Ovary (tissue), 9 donors: Measurements from ENCODE around the gene MOB3A. TPM values are rescaled to one million over a fixed set of nuclear protein-coding genes. Genes with fewer than 3 reads are reported as not detected.
A peak's percentile ranks its signal among the peaks of the same experiment; 100 is the strongest.
"Not testable (repeated sequence)": the region's sequence is repeated elsewhere in the genome, so short reads cannot be mapped to it uniquely, and the experiment has no call there.

Experiments used
- DNase-seq, 5 donors: peaks; one replicate each; pipeline ENCODE4 v3.0.0-alpha.2; 2019 to 2020
- H3K27ac ChIP-seq, 2 donors: fragments of 200-600 bp; one replicate each; pipeline versions ENCODE4 v1.5.1 to v1.8.0; 2019 to 2022
- H3K27me3 ChIP-seq: fragments of 200-600 bp; one replicate; pipeline ENCODE4 v1.8.0; 2022
- H3K36me3 ChIP-seq: fragments of 200-600 bp; sonication (generic); one replicate; pipeline ENCODE4 v1.5.1; 2019
- H3K4me1 ChIP-seq: one replicate; pipeline ENCODE4 v1.8.1; 2013; ENCODE audit warnings: mild to moderate bottlenecking, moderate library complexity; ENCODE audit not compliant: insufficient read depth
- H3K4me3 ChIP-seq: fragments of 200-600 bp; sonication (generic); one replicate; pipeline ENCODE4 v1.5.1; 2017
- H3K9me3 ChIP-seq, 2 donors: fragments of 200-600 bp in 1 of 2; sonication (generic) in 1 of 2; one replicate each; pipeline versions ENCODE4 v1.5.1 to v1.8.1; 2013 to 2019; ENCODE audit warnings: mild to moderate bottlenecking in 1 of 2, moderate library complexity in 1 of 2
- CTCF ChIP-seq, 3 donors: fragments of 450-650 bp in 2 of 3; fragments of 200-600 bp in 1 of 3; IDR thresholded peaks; one replicate each; pipeline versions ENCODE4 v1.5.1 to v1.8.0; 2016 to 2022; ENCODE audit warnings: antibody characterized with exemption in 3 of 3, mild to moderate bottlenecking in 1 of 3
- EP300 ChIP-seq: sonication (generic); formaldehyde crosslinking; IDR thresholded peaks from one replicate; pipeline ENCODE4 v1.6.1; 2017; ENCODE audit warnings: antibody characterized with exemption
- POLR2A ChIP-seq: fragments of 450-650 bp; IDR thresholded peaks from one replicate; pipeline ENCODE4 v1.6.1; 2017; ENCODE audit warnings: antibody characterized with exemption, mild to moderate bottlenecking, moderate library complexity
- WGBS, 3 donors: extraction: QIAGEN DNeasy Blood & Tissue Kit in 1 of 3; methylation state at CpG; one replicate each; pipeline versions ENCODE4 v1.1.5 to v1.1.7; 2013 to 2017; 5-methylcytosine and 5-hydroxymethylcytosine counted together
- intact Hi-C, 4 donors: fragments of 100-400 bp; cut with DNase I; formaldehyde crosslinking; loops; one replicate each; pipeline versions ENCODE4 v1.11.0 to v1.15.1; 2022 to 2023
- polyA plus RNA-seq, 2 donors: library from polyadenylated mRNA; stranded (reverse); fragments of 200-250 nt in 1 of 2; fragments of 350-450 nt in 1 of 2; fragmentation: Illumina TruSeq in 1 of 2; extraction: RNeasy Lipid Tissue Mini Kit (QIAGEN cat#74804) in 1 of 2; gene quantifications; one replicate each; pipeline ENCODE4 v1.2.3, GENCODE V29; 2013 to 2014
- total RNA-seq, 7 donors: library from RNA; depleted of rRNA in 2 of 7; stranded (reverse); fragments of >200 nt in 2 of 7; fragmentation: NEBNext Ultra II Directional in 3 of 7; extraction: Animal tissue kit (Norgen Biotek cat#: 25700) in 3 of 7; gene quantifications; one replicate each; pipeline versions ENCODE4 v1.1.0 to v1.2.4, GENCODE V29; 2016 to 2023
- donor health status: DM: no; HTN: no; CAD: no; lungs with moderate emphysema.
- donor health status: DM: no; HTN: no; CAD: no.
- donor health status: Bipolar disorder and iron deficiency.
- donor health status: DM: yes; HTN: yes; CAD: no.
- donor health status: DM: no; HTN: no; CAD: no.
- donor health status: DM: yes; HTN: yes; CAD: no.

The MOB3A gene
- total and polyA plus RNA-seq, 9 donors: 16.6 to 61.5 (median 44.1) TPM

- TF ChIP-seq EP300: no peak
- TF ChIP-seq POLR2A: no peak
- TF ChIP-seq CTCF (IDR thresholded peaks at IDR 0.05): no peak
- Histone ChIP-seq H3K27ac (no peak overlapping the region), H3K27me3 (no peaks in the 10 kb centered on the region), H3K4me1 (no peaks in the 10 kb centered on the region), H3K36me3 (no peaks in the 10 kb centered on the region), H3K9me3 (no peaks in the 10 kb centered on the region), H3K4me3 (no peak overlapping the region)
- WGBS, 3 donors: 78 to 80% (median 80%) methylated on average over 14 of the region's 14 CpGs
- intact Hi-C loops: no loop called here
- peak in 1 of 5 donors; percentile 23 for DNase-seq
Measured at GRCh38 chr19:2087621-2088100, 8.5 kb downstream of the MOB3A start.

GRCh38 chr19:2086695-2087620 is 9.2 kb downstream of the MOB3A start:
- H3K27ac ChIP-seq, H3K4me3 ChIP-seq, H3K27me3 ChIP-seq, H3K36me3 ChIP-seq, intact Hi-C loops, DNase-seq, H3K4me1 ChIP-seq, H3K9me3 ChIP-seq: not testable (repeated sequence)
- 71 to 79% (median 78%) methylated on average over 13 of the region's 13 CpGs for WGBS, 3 donors

DNA sequence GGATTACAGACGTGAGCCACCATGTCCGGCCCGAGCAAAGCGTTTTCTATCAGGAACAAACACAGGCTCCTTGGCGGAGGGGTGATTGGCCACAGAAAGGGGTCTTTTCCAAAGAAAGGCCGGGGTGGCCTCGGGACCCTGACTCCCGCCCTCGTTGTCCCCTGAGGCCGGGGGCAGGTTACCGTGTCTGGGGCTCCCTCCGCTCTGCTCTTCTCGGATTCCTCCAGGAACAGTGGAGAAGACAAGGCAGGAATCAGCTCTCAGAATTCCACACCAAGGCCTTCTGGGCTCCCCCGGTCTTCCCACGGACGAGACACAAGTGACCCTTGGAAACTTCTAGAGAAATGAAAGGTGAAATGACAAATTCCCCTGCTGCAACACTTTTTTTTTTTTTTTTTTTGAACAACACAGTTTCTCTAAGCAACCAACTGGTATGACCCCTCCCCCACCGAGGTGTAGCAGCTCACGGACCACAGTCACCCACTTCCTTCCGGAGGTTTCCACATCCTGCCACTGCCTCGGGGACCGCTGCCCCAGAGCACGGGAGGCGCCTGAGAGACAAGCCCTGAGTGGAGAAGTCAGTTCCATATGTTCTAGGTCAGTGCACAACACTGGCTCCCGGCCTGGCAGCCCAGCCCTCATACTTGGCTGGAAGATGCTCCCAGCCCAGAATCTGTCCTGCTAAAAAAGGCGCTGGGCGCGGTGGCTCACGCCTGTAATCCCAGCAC is 11.0 kb downstream of the MOB3A start:
- H3K27ac ChIP-seq: no peak overlapping the region
- H3K27me3 ChIP-seq: no peaks in the 10 kb centered on the region
- TF ChIP-seq CTCF (IDR thresholded peaks at IDR 0.05) (no peak), POLR2A (no peak), EP300 (no peak)
- no peak for DNase-seq
- 76 to 81% (median 80%) methylated on average over 28 of the region's 28 CpGs for WGBS, 3 donors
- intact Hi-C loops: no loop called here
- H3K4me1 ChIP-seq: no peaks in the 10 kb centered on the region
- no peaks in the 10 kb centered on the region for H3K9me3 ChIP-seq
- no peak overlapping the region for H3K4me3 ChIP-seq
- no peaks in the 10 kb centered on the region for H3K36me3 ChIP-seq

- no peaks in the 10 kb centered on the region for H3K4me1 ChIP-seq
- no peak overlapping the region for H3K4me3 ChIP-seq
- no peak for TF ChIP-seq POLR2A
- no peak for TF ChIP-seq CTCF (IDR thresholded peaks at IDR 0.05)
- no peak for TF ChIP-seq EP300
- H3K27ac ChIP-seq: peak overlapping the region in 1 of 2 donors; percentile 19
- DNase-seq: no peak
- intact Hi-C loops: no loop called here
- H3K27me3 ChIP-seq: no peaks in the 10 kb centered on the region
- 73 to 78% (median 76%) methylated on average over 20 of the region's 20 CpGs for WGBS, 3 donors
- H3K36me3 ChIP-seq: no peaks in the 10 kb centered on the region
- no peaks in the 10 kb centered on the region for H3K9me3 ChIP-seq
Measured at GRCh38 chr19:2083174-2083854, 12.8 kb downstream of the MOB3A start.
